ENCODE data around the gene NEK4. TPM values are rescaled to one million over a fixed set of nuclear protein-coding genes. Genes with fewer than 3 reads are reported as not detected.

The NEK4 gene
- total and polyA plus RNA-seq, 10 of the 15 experiments (the other 5 are each of a cell fraction or from before 2014, with no cell fraction given): 7.0 to 29.1 (median 16.4) TPM

GRCh38 chr3:52688266-52688665 lies 82.5 kb downstream of the NEK4 start:
- in situ Hi-C loops (cut with MboI) (no loop called here), intact Hi-C loops (cut with micrococcal nuclease; ENCODE audit: unreplicated experiment) (loop anchor here (10.0 kb wide), 1 partner anchor 233 kb away; the partner anchor contains the start of genes NISCH and TNNC1)
- no peaks in the 10 kb centered on the region for H4K20me1 ChIP-seq (ENCODE audit: control insufficient read depth, insufficient read depth)
- H2AFZ ChIP-seq (ENCODE audit: control insufficient read depth, low read depth, low read length): no peak overlapping the region
- SMC1A ChIA-PET (ENCODE audit: uncharacterized antibody, unreplicated experiment): no interaction called here
- RAD21 ChIA-PET (ENCODE audit: unreplicated experiment): interaction anchor here (1.6 kb wide), 1 partner anchor 9 kb away, joined by 4 read pairs; no protein-coding TSS in a partner anchor
- no peaks in the 10 kb centered on the region for H3K27me3 ChIP-seq (replicated peaks in 1 of 2; ENCODE audit: control insufficient read depth in 2 of 2, insufficient read depth in 2 of 2, low read length in 1 of 2)
- peak overlapping the region; percentile 95 for H3K4me2 ChIP-seq (ENCODE audit: control insufficient read depth, insufficient read depth)
- DNase-seq (ENCODE audit: low read depth, low spot score) (no peak), FAIRE-seq (no peak), ATAC-seq (no peak)
- peaks cover 17% of the 10 kb centered on the region for H3K4me1 ChIP-seq (ENCODE audit: control insufficient read depth, insufficient read depth, low read length)
- POLR2A ChIA-PET: interaction anchor here (4.0 to 4.1 kb wide), 2 partner anchors 8 to 16 kb away, joined by 15 to 20 read pairs; partner anchors contain the start of genes GLT8D1 and SPCS1
- TF ChIP-seq SMC3 (IDR thresholded peaks at IDR 0.05; ENCODE audit: borderline replicate concordance, low read length): no peak
- TF ChIP-seq CREM (IDR thresholded peaks at IDR 0.05; ENCODE audit: low read depth): no peak
- no peak for TF ChIP-seq PAX5 (IDR thresholded peaks at IDR 0.05; ENCODE audit: borderline replicate concordance, low read depth, low read length)
- no peak for TF ChIP-seq TCF3 (IDR thresholded peaks at IDR 0.05; ENCODE audit: borderline replicate concordance, insufficient read depth, low read depth, low read length)
- TF ChIP-seq SREBF2 (IDR thresholded peaks at IDR 0.05; ENCODE audit: low read length): no peak
- no peak for TF ChIP-seq SUPT20H (IDR thresholded peaks at IDR 0.05; ENCODE audit: borderline replicate concordance, control insufficient read depth, low read depth, low read length)
- TF ChIP-seq SMAD1 (IDR thresholded peaks at IDR 0.05; ENCODE audit: low read depth, partially characterized antibody): no peak
- no peak for TF ChIP-seq STAT1 (conservative IDR thresholded peaks at IDR 0.05)
- no peak for TF ChIP-seq ZBTB40 (IDR thresholded peaks at IDR 0.05; ENCODE audit: borderline replicate concordance)
- no peak for TF ChIP-seq ZNF207 (IDR thresholded peaks at IDR 0.05; ENCODE audit: borderline replicate concordance)
- no peak for TF ChIP-seq SP1 (IDR thresholded peaks at IDR 0.05; ENCODE audit: low read depth, low read length)
- TF ChIP-seq SRF (IDR thresholded peaks at IDR 0.05; ENCODE audit: low read depth in 2 of 2, low read length in 2 of 2): no peak
- TF ChIP-seq NR2C1 (IDR thresholded peaks at IDR 0.05): no peak
- no peak for TF ChIP-seq TAF1 (IDR thresholded peaks at IDR 0.05; ENCODE audit: borderline replicate concordance, low read depth, low read length)
- peaks cover 76% of the 10 kb centered on the region for H3K79me2 ChIP-seq (ENCODE audit: control insufficient read depth, insufficient read depth, low read length)
- H3K36me3 ChIP-seq (ENCODE audit: control insufficient read depth in 2 of 2, insufficient read depth in 2 of 2, low read length in 1 of 2): peaks cover 16 to 51% of the 10 kb centered on the region in 2 experiments
- H3K4me3 ChIP-seq: peak overlapping the region; percentile 91; the same call in 1 of the 2 replicates
- 78% methylated on average over 6 of the region's 6 CpGs for WGBS (ENCODE audit: insufficient coverage, insufficient replicate concordance, low lambda C conversion rate, missing lambda C conversion rate)
- no peak overlapping the region for H3K9ac ChIP-seq (ENCODE audit: control insufficient read depth, insufficient read depth, low read length)
- H3K9me3 ChIP-seq (replicated peaks; ENCODE audit: control insufficient read depth, insufficient read depth, low read length): no peaks in the 10 kb centered on the region
- CTCF ChIA-PET: no interaction called here
- no TSS peak for BruUV-seq (replicated peaks)
- no peak overlapping the region for H3K27ac ChIP-seq (ENCODE audit: control insufficient read depth, insufficient read depth)

Measured in GM12878 (cell line).